GM12891 (cell line): Measurements from ENCODE around the gene CNTNAP5.

Source experiments
- PAX5 ChIP-seq: IDR thresholded peaks from 2 replicates; pipeline ENCODE4 v1.6.1; 2011; ENCODE audit warnings: low read length, moderate library complexity, mild to moderate bottlenecking; ENCODE audit not compliant: insufficient read depth, severe bottlenecking
- POLR2A ChIP-seq: IDR thresholded peaks from 2 replicates; pipeline ENCODE4 v1.6.1; 2011; ENCODE audit warnings: low read depth, low read length, control low read depth
- POLR2AphosphoS5 ChIP-seq: IDR thresholded peaks from 2 replicates; pipeline ENCODE4 v1.6.1; 2011; ENCODE audit warnings: low read depth, low read length, control low read depth
- POU2F2 ChIP-seq: IDR thresholded peaks from 2 replicates; pipeline ENCODE4 v1.6.1; 2011; ENCODE audit warnings: low read depth, mild to moderate bottlenecking, control low read depth, low read length, moderate library complexity
- SPI1 ChIP-seq: IDR thresholded peaks from 2 replicates; pipeline ENCODE4 v1.6.1; 2011; ENCODE audit warnings: low read depth, low read length, control low read depth
- TAF1 ChIP-seq: IDR thresholded peaks from 2 replicates; pipeline ENCODE4 v1.6.1; 2011; ENCODE audit warnings: low read depth, low read length, control low read depth

DNA sequence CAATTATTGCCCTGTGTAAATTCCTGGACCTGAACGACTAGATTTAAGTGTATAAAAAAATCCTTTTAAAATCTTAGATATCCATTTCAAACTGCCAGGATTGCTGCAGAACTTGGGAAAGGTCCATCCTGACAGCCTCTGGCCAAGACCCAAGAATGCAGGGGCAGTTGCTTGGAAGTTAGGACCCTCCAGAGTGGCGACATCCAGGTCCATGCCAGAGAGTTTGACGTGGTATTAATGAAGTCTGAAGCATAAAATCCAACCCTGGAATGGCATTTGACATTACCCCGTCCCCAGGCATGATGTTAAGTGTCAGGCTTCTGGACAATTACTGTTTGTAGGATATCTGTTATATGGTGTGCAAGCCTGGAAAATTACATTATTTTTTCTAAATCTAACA lies 810.2 kb downstream of the CNTNAP5 start:
- TF ChIP-seq POLR2AphosphoS5 (no peak), TAF1 (no peak), POLR2A (no peak), SPI1 (no peak), POU2F2 (no peak), PAX5 (no peak)
